H1 (cell line): ENCODE data around the gene FKRP. TPM values are rescaled to one million over a fixed set of nuclear protein-coding genes. Genes with fewer than 3 reads are reported as not detected.
A peak's percentile ranks its signal among the peaks of the same experiment; 100 is the strongest.

Experiments
- CTCF ChIA-PET: fragments of 300-600 bp; sonication (Branson Sonifier 250); formaldehyde crosslinking; loops from one replicate; lab custom pipeline; 2021; ENCODE audit not compliant: partially characterized antibody; lab: Charles Lee
- POLR2A ChIA-PET: fragments of 300-600 bp; sonication (Branson Sonifier 250); formaldehyde crosslinking; loops from one replicate; lab custom pipeline; 2021; ENCODE audit warnings: inconsistent platforms; ENCODE audit not compliant: partially characterized antibody; lab: Charles Lee
- DNase-seq, 2 experiments: peaks; one replicate each; pipeline versions ENCODE4 v3.0.0 to v3.0.0-alpha.2; 2010 to 2022; ENCODE audit warnings: low spot score in 2 of 2, low read depth in 1 of 2, mixed read lengths in 1 of 2
- FAIRE-seq: peaks from 2 replicates; lab custom pipeline; 2011; peaks lifted over from hg19 to GRCh38; lab: Jason Lieb, UNC
- H2AFZ ChIP-seq: 2 replicates; pipeline ENCODE4 v1.8.1; 2012; ENCODE audit warnings: low read length, inconsistent platforms
- H2AK5ac ChIP-seq: 2 replicates; pipeline ENCODE4 v1.6.1; 2013; ENCODE audit warnings: low read depth, low read length
- H2BK120ac ChIP-seq: replicated peaks from 2 replicates; pipeline ENCODE3; 2013; ENCODE audit warnings: low read depth, low read length, inconsistent platforms
- H2BK12ac ChIP-seq: 2 replicates; pipeline ENCODE4 v1.6.1; 2013; ENCODE audit warnings: low read depth, low read length
- H2BK15ac ChIP-seq: 2 replicates; pipeline ENCODE4 v1.6.1; 2013; ENCODE audit warnings: low read length
- H2BK20ac ChIP-seq: 2 replicates; pipeline ENCODE4 v1.6.1; 2013; ENCODE audit warnings: low read length
- H2BK5ac ChIP-seq: 2 replicates; pipeline ENCODE4 v1.6.1; 2013; ENCODE audit warnings: low read depth, low read length
- H3K14ac ChIP-seq: 2 replicates; pipeline ENCODE4 v1.6.1; 2013; ENCODE audit warnings: inconsistent platforms; ENCODE audit not compliant: insufficient read length
- H3K18ac ChIP-seq: 2 replicates; pipeline ENCODE4 v1.6.1; 2013; ENCODE audit warnings: low read length; ENCODE audit errors: extremely low read depth
- H3K23ac ChIP-seq: 2 replicates; pipeline ENCODE4 v1.6.1; 2013; ENCODE audit warnings: inconsistent platforms; ENCODE audit not compliant: insufficient read length
- H3K23me2 ChIP-seq: 2 replicates; pipeline ENCODE4 v1.6.1; 2013; ENCODE audit warnings: low read depth, low read length
- H3K27ac ChIP-seq: 2 replicates; pipeline ENCODE4 v1.6.1; 2011; ENCODE audit warnings: low read depth, low read length, inconsistent platforms
- H3K27me3 ChIP-seq, 4 experiments: replicated peaks in 1 of 4; 1 replicate in 1 of 4; 2 replicates in 3 of 4; pipeline versions ENCODE4 v1.6.1 to v1.8.1; 2011 to 2013; ENCODE audit warnings: low read length in 3 of 4, mild to moderate bottlenecking in 3 of 4, inconsistent platforms in 2 of 4, mixed read lengths in 2 of 4, moderate library complexity in 1 of 4; ENCODE audit not compliant: control insufficient read depth in 3 of 4, insufficient read depth in 3 of 4; ENCODE audit errors: extremely low read depth in 1 of 4
- H3K36me3 ChIP-seq, 4 experiments: 2 replicates each; pipeline versions ENCODE4 v1.6.1 to v1.8.1; 2011 to 2013; ENCODE audit warnings: mild to moderate bottlenecking in 4 of 4, low read length in 3 of 4, moderate library complexity in 2 of 4, control low read depth in 1 of 4, inconsistent platforms in 1 of 4; ENCODE audit not compliant: insufficient read depth in 4 of 4, control insufficient read depth in 2 of 4
- H3K4ac ChIP-seq: replicated peaks from 2 replicates; pipeline ENCODE3; 2013; ENCODE audit warnings: low read length, low read depth, mixed read lengths, inconsistent platforms; ENCODE audit not compliant: insufficient read length
- H3K4me1 ChIP-seq, 4 experiments: replicated peaks in 1 of 4; 1 replicate in 1 of 4; 2 replicates in 3 of 4; pipeline versions ENCODE4 v1.6.1 to v1.8.1; 2011 to 2013; ENCODE audit warnings: low read length in 3 of 4, inconsistent platforms in 2 of 4, mixed read lengths in 1 of 4; ENCODE audit not compliant: insufficient read depth in 4 of 4, control insufficient read depth in 3 of 4
- H3K4me2 ChIP-seq, 2 experiments: 2 replicates each; pipeline versions ENCODE4 v1.6.1 to v1.8.1; 2011 to 2013; ENCODE audit warnings: low read depth in 2 of 2, low read length in 2 of 2, control low read depth in 1 of 2, inconsistent platforms in 1 of 2, mild to moderate bottlenecking in 1 of 2; ENCODE audit not compliant: insufficient read depth in 1 of 2
- H3K4me3 ChIP-seq, 4 experiments: fragments of 200-600, 300-600 bp in 1 of 4; sonication (generic), shearing (Covaris generic), sonication (Bioruptor Twin) in 1 of 4; 2 replicates each; pipeline versions ENCODE4 v1.5.1 to v1.8.1; 2011 to 2016; ENCODE audit warnings: low read length in 4 of 4, low read depth in 3 of 4, control low read depth in 2 of 4, inconsistent platforms in 2 of 4, mild to moderate bottlenecking in 2 of 4, mixed read lengths in 1 of 4, moderate library complexity in 1 of 4; ENCODE audit not compliant: insufficient read depth in 2 of 4; ENCODE audit errors: extremely low read depth in 1 of 4
- H3K56ac ChIP-seq: replicated peaks from 2 replicates; pipeline ENCODE3; 2013; ENCODE audit warnings: low read depth, mild to moderate bottlenecking, mixed read lengths, low read length, inconsistent platforms; ENCODE audit not compliant: insufficient read length
- H3K79me1 ChIP-seq: 2 replicates; pipeline ENCODE4 v1.6.1; 2013; ENCODE audit warnings: low read depth, low read length, control low read depth
- H3K79me2 ChIP-seq, 2 experiments: 2 replicates each; pipeline versions ENCODE4 v1.6.1 to v1.8.1; 2012 to 2013; ENCODE audit warnings: low read length in 2 of 2, mild to moderate bottlenecking in 2 of 2, inconsistent platforms in 1 of 2; ENCODE audit not compliant: insufficient read depth in 2 of 2, control insufficient read depth in 1 of 2
- H3K9ac ChIP-seq, 4 experiments: replicated peaks in 1 of 4; 1 replicate in 1 of 4; 2 replicates in 3 of 4; pipeline versions ENCODE4 v1.6.1 to v1.8.1; 2011 to 2013; ENCODE audit warnings: low read depth in 3 of 4, low read length in 3 of 4, control low read depth in 2 of 4, mild to moderate bottlenecking in 2 of 4, moderate library complexity in 2 of 4, inconsistent platforms in 1 of 4; ENCODE audit errors: extremely low read depth in 1 of 4
- H3K9me3 ChIP-seq, 2 experiments: 2 replicates each; pipeline versions ENCODE4 v1.6.1 to v1.8.1; 2012 to 2013; ENCODE audit warnings: mild to moderate bottlenecking in 2 of 2, moderate library complexity in 2 of 2, control low read depth in 1 of 2, inconsistent platforms in 1 of 2, low read depth in 1 of 2, low read length in 1 of 2, mixed read lengths in 1 of 2; ENCODE audit not compliant: insufficient read depth in 2 of 2
- H4K20me1 ChIP-seq, 2 experiments: replicated peaks in 1 of 2; 2 replicates each; pipeline versions ENCODE3 to v1.8.1; 2011 to 2013; ENCODE audit warnings: inconsistent platforms in 2 of 2, low read length in 2 of 2, mild to moderate bottlenecking in 1 of 2; ENCODE audit not compliant: insufficient read depth in 2 of 2, control insufficient read depth in 1 of 2
- H4K5ac ChIP-seq: 2 replicates; pipeline ENCODE4 v1.6.1; 2013; ENCODE audit warnings: low read length, low read depth, mixed read lengths, inconsistent platforms; ENCODE audit not compliant: insufficient read length
- H4K8ac ChIP-seq: 2 replicates; pipeline ENCODE4 v1.8.0; 2013; ENCODE audit warnings: mild to moderate bottlenecking, moderate library complexity, low read length, inconsistent platforms; ENCODE audit not compliant: insufficient read depth; ENCODE audit errors: extremely low read depth
- H4K91ac ChIP-seq: replicated peaks from 2 replicates; pipeline ENCODE3; 2013; ENCODE audit warnings: low read length, mixed read lengths, inconsistent platforms; ENCODE audit not compliant: insufficient read length
- SUZ12 ChIP-seq: fragments of 200-600 bp; sonication (generic); IDR thresholded peaks from 2 replicates; pipeline ENCODE4 v1.6.1; 2012; ENCODE audit warnings: mild to moderate bottlenecking, inconsistent platforms, low read length, moderate library complexity, mixed read lengths
- TEAD4 ChIP-seq: IDR thresholded peaks from 2 replicates; pipeline ENCODE4 v1.6.1; 2012; ENCODE audit warnings: low read depth, low read length, inconsistent platforms, mixed read lengths
- WGBS, 2 experiments: shearing (Covaris generic) in 1 of 2; methylation state at CpG; one replicate each; pipeline versions ENCODE4 v1.1.6 to v1.1.7; 2013 to 2015; ENCODE audit warnings: low lambda C conversion rate in 2 of 2, mixed read lengths in 2 of 2, inconsistent platforms in 1 of 2, low coverage in 1 of 2, missing lambda C conversion rate in 1 of 2; ENCODE audit not compliant: insufficient replicate concordance in 2 of 2, insufficient coverage in 1 of 2, insufficient read length in 1 of 2; ENCODE audit errors: extremely low coverage in 1 of 2, missing lambda C conversion rate in 1 of 2; 5-methylcytosine and 5-hydroxymethylcytosine counted together
- polyA plus RNA-seq, 7 experiments: library from polyadenylated mRNA; depleted of rRNA in 3 of 7; stranded (reverse) in 5 of 7; unstranded in 2 of 7; fragments of >200 nt in 5 of 7; fragments of 200-250 nt in 2 of 7; gene quantifications; 1 replicate in 5 of 7; 2 replicates in 1 of 7; 4 replicates in 1 of 7; pipeline versions ENCODE4 v1.2.1 to v1.2.3, GENCODE V29; 2011 to 2013; ENCODE audit warnings: missing spikeins in 2 of 7, mixed read lengths in 2 of 7
- total RNA-seq: library from RNA; stranded (reverse); fragmentation: NEBNext Ultra II Directional; extraction: Animal tissue kit (Norgen Biotek cat#: 25700); gene quantifications from 2 replicates; pipeline ENCODE4 v1.2.1, GENCODE V29; 2021
- TF ChIP-seq, protein P1 (sequence below): IDR thresholded peaks from 2 replicates; pipeline ENCODE4 v1.6.1; 2011; ENCODE audit warnings: low read length, improper control_type of control experiment

Gene FKRP
- total and polyA plus RNA-seq, 2 of the 8 experiments (the other 6 are each of a cell fraction or from before 2014, with no cell fraction given) = 17.1 to 24.4 TPM

DNA sequence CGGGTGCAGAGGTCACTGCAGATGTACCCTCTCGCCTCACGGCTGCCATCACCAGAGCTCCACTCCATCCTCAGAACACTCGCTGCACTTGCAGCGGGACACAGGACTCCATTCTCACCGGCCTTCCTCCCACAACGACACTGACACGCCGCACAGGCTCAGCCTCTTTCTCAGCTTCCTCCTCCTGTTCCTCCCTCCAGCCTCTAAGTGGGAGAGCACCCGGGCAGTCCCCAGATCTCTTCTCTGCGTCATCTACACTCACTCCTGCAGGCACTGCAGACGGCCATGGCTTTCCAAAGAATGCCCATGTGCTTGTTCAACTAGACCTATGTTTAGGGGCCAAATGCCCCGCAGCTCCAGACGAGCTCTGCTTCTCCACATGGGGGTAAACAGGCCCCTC, 14.3 kb upstream of the FKRP start:
- ChIA-PET CTCF (interaction anchor here (0.8 to 15.8 kb wide), 8 partner anchors 11 to 127 kb away, joined by 3 to 188 read pairs (median 10); no protein-coding TSS in a partner anchor), POLR2A (interaction anchor here (1.2 to 4.2 kb wide), 3 partner anchors 9 to 54 kb away, joined by 3 to 26 read pairs (median 4); partner anchors contain the start of gene PRKD2)
- Histone ChIP-seq H2BK20ac (no peak overlapping the region), H4K5ac (no peak overlapping the region), H3K4me3 (no peak overlapping the region), H4K91ac (no peak overlapping the region), H3K79me2 (peaks cover 0 to 26% of the 10 kb centered on the region in 2 experiments; a peak in 2 of 4 replicates), H2AK5ac (no peak overlapping the region), H3K27ac (no peak overlapping the region), H4K8ac (no peak overlapping the region; the same call in 1 of the 2 replicates), H2BK5ac (peak overlapping the region; percentile 66; the same call in 1 of the 2 replicates), H3K9ac (no peak overlapping the region), H2AFZ (no peak overlapping the region), H3K36me3 (peaks cover 34 to 63% (median 51%) of the 10 kb centered on the region in 4 experiments), H3K4me1 (peaks cover 0 to 3% (median 0%) of the 10 kb centered on the region in 4 experiments; a peak in 4 of 7 replicates), H4K20me1 (peaks cover 32 to 47% of the 10 kb centered on the region in 2 experiments), H2BK120ac (no peak overlapping the region), H3K4ac (no peak overlapping the region), H3K9me3 (no peaks in the 10 kb centered on the region), H2BK12ac (no peak overlapping the region), H3K79me1 (peaks cover 5% of the 10 kb centered on the region), H3K27me3 (no peaks in the 10 kb centered on the region), H3K56ac (no peak overlapping the region), H3K23ac (no peak overlapping the region), H2BK15ac (no peak overlapping the region), H3K4me2 (no peak overlapping the region), H3K23me2 (no peaks in the 10 kb centered on the region), H3K18ac (no peak overlapping the region), H3K14ac (no peak overlapping the region)
- 89% methylated on average over 14 of the region's 14 CpGs; no CpG with 5 or more reads in 1 of the 2 experiments for WGBS, 2 experiments
- TF ChIP-seq TEAD4 = no peak
- no peak for TF ChIP-seq SUZ12
- TF ChIP-seq, protein P1, sequence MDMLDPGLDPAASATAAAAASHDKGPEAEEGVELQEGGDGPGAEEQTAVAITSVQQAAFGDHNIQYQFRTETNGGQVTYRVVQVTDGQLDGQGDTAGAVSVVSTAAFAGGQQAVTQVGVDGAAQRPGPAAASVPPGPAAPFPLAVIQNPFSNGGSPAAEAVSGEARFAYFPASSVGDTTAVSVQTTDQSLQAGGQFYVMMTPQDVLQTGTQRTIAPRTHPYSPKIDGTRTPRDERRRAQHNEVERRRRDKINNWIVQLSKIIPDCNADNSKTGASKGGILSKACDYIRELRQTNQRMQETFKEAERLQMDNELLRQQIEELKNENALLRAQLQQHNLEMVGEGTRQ = no peak
- DNase-seq (no peak), FAIRE-seq (no peak)
